Parathyroid adenoma (tissue), 2 donors: ENCODE data around the gene LIPT2.

Experiments used
- H2AFZ ChIP-seq: fragments of 300-600 bp; sonication (generic); one replicate; pipeline ENCODE4 v1.7.0; 2017; ENCODE audit warnings: antibody characterized with exemption, mild to moderate bottlenecking
- H3K27ac ChIP-seq: fragments of 300-600 bp; sonication (generic); one replicate; pipeline ENCODE4 v1.7.0; 2017
- H3K27me3 ChIP-seq: fragments of 300-600 bp; sonication (generic); one replicate; pipeline ENCODE4 v1.7.0; 2017; ENCODE audit warnings: low read length; ENCODE audit not compliant: control insufficient read depth, insufficient read depth
- H3K36me3 ChIP-seq: fragments of 300-600 bp; sonication (generic); one replicate; pipeline ENCODE4 v1.7.0; 2017; ENCODE audit warnings: low read length; ENCODE audit not compliant: control insufficient read depth, insufficient read depth
- H3K4me1 ChIP-seq: fragments of 300-600 bp; sonication (generic); one replicate; pipeline ENCODE4 v1.7.0; 2017; ENCODE audit warnings: control low read depth
- H3K4me2 ChIP-seq: fragments of 300-600 bp; sonication (generic); one replicate; pipeline ENCODE4 v1.7.0; 2017; ENCODE audit warnings: low read length
- H3K4me3 ChIP-seq: fragments of 300-600 bp; sonication (generic); one replicate; pipeline ENCODE4 v1.7.0; 2017; ENCODE audit warnings: low read depth, low read length
- H3K79me2 ChIP-seq: fragments of 300-600 bp; sonication (generic); one replicate; pipeline ENCODE4 v1.7.0; 2017; ENCODE audit warnings: control low read depth
- H3K9ac ChIP-seq: fragments of 300-600 bp; sonication (generic); one replicate; pipeline ENCODE4 v1.7.0; 2017; ENCODE audit warnings: mild to moderate bottlenecking
- H3K9me3 ChIP-seq: fragments of 300-600 bp; sonication (generic); one replicate; pipeline ENCODE4 v1.7.0; 2017; ENCODE audit warnings: low read length; ENCODE audit not compliant: control insufficient read depth
- TF ChIP-seq, protein P1 (sequence below): fragments of 300-600 bp; sonication (generic); IDR thresholded peaks from one replicate; pipeline ENCODE4 v1.7.0; 2017; ENCODE audit warnings: antibody characterized with exemption, mild to moderate bottlenecking
- donor health status: primary hyperparathyroidism.

Gene LIPT2

GRCh38 chr11:74492084-74492483 lies 1.4 kb downstream of the LIPT2 start:
- Histone ChIP-seq H3K9ac (no peak overlapping the region), H2AFZ (no peak overlapping the region), H3K79me2 (no peaks in the 10 kb centered on the region), H3K9me3 (no peaks in the 10 kb centered on the region), H3K4me2 (no peak overlapping the region), H3K27ac (no peak overlapping the region), H3K36me3 (no peaks in the 10 kb centered on the region), H3K4me1 (no peaks in the 10 kb centered on the region), H3K27me3 (no peaks in the 10 kb centered on the region), H3K4me3 (no peak overlapping the region)
- TF ChIP-seq, protein P1, sequence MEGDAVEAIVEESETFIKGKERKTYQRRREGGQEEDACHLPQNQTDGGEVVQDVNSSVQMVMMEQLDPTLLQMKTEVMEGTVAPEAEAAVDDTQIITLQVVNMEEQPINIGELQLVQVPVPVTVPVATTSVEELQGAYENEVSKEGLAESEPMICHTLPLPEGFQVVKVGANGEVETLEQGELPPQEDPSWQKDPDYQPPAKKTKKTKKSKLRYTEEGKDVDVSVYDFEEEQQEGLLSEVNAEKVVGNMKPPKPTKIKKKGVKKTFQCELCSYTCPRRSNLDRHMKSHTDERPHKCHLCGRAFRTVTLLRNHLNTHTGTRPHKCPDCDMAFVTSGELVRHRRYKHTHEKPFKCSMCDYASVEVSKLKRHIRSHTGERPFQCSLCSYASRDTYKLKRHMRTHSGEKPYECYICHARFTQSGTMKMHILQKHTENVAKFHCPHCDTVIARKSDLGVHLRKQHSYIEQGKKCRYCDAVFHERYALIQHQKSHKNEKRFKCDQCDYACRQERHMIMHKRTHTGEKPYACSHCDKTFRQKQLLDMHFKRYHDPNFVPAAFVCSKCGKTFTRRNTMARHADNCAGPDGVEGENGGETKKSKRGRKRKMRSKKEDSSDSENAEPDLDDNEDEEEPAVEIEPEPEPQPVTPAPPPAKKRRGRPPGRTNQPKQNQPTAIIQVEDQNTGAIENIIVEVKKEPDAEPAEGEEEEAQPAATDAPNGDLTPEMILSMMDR = no peak

- Histone ChIP-seq H3K27ac (no peak overlapping the region), H3K79me2 (no peaks in the 10 kb centered on the region)
- TF ChIP-seq, protein P1 = no peak
Measured at GRCh38 chr11:74490941-74491340, 2.6 kb downstream of the LIPT2 start.

GRCh38 chr11:74487875-74488274 lies 5.6 kb downstream of the LIPT2 start:
- Histone ChIP-seq H3K4me2 (no peak overlapping the region), H2AFZ (no peak overlapping the region), H3K27me3 (no peaks in the 10 kb centered on the region), H3K4me1 (no peaks in the 10 kb centered on the region), H3K4me3 (no peak overlapping the region), H3K27ac (no peak overlapping the region), H3K9ac (no peak overlapping the region), H3K9me3 (no peaks in the 10 kb centered on the region), H3K36me3 (no peaks in the 10 kb centered on the region), H3K79me2 (no peaks in the 10 kb centered on the region)
- TF ChIP-seq, protein P1 = no peak

More at GRCh38 chr11:74490941-74491340, 2.6 kb downstream of the LIPT2 start:
- H3K9me3 ChIP-seq = no peaks in the 10 kb centered on the region
- no peaks in the 10 kb centered on the region for H3K36me3 ChIP-seq
- H3K4me2 ChIP-seq = no peak overlapping the region
- no peak overlapping the region for H3K9ac ChIP-seq
- no peaks in the 10 kb centered on the region for H3K27me3 ChIP-seq
- H2AFZ ChIP-seq = no peak overlapping the region
- no peaks in the 10 kb centered on the region for H3K4me1 ChIP-seq
- no peak overlapping the region for H3K4me3 ChIP-seq

DNA sequence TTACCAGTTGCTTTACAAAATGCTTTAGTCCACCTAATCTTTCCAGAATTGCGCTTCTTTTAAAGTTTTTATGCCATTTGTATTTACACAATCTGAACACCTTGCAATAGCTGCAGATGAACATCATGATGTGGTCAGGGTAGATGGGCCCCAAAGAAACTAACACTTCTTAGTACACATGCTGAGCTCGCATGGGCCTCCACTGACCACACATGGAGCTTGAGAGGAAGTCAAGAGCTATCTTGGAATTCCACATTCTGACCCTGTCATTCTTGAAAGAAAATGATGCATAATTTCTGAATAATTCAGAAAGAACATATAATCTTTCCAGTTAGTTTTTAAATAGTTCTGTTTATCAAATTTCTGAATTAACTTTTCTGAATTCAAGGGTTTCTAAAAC lies 7.7 kb downstream of the LIPT2 start:
- Histone ChIP-seq H3K4me1 (no peaks in the 10 kb centered on the region), H3K9ac (no peak overlapping the region)
- TF ChIP-seq, protein P1 = no peak

DNA sequence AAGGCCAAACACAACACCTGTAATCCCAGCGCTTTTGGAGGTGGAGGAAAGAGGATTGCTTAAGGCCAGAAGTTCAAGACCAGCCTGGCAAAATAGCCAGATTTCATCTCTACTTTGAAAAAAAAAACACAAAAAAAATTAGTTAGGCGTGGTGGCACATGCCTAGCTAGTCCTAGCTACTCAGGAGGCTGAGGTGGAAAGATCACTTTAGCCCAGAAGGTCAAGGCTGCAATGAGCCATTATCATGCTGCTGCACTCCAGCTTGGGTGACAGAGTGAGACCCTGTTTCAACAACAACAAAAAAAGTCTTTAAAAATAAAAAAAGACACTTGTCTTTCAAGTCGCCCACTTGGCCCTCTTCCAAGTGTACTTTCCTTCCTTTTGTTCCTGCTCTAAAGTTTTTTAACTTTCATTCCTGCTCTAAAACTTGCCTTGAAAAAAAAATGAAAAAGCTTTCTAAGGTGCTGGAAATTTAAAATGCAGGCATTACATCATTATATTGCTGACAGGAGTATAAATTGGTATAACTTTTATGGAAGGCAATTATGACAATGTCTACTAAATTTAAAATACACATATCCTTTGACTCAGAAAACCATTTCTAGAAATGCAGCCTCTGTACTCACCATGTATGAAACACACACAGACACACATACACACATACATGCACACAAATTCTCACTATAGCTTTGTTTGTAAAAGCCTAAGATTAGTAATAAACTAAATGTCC lies 12.7 kb downstream of the LIPT2 start:
- H3K4me2 ChIP-seq = no peak overlapping the region
- TF ChIP-seq, protein P1 = no peak

More for the DNA sequence above, 7.7 kb downstream of the LIPT2 start:
- no peaks in the 10 kb centered on the region for H3K79me2 ChIP-seq
- H3K4me3 ChIP-seq = no peak overlapping the region
- H3K4me2 ChIP-seq = no peak overlapping the region
- no peaks in the 10 kb centered on the region for H3K9me3 ChIP-seq
- H3K36me3 ChIP-seq = no peaks in the 10 kb centered on the region
- no peak overlapping the region for H3K27ac ChIP-seq
- H3K27me3 ChIP-seq = no peaks in the 10 kb centered on the region
- H2AFZ ChIP-seq = no peak overlapping the region

More for the DNA sequence above, 12.7 kb downstream of the LIPT2 start:
- Histone ChIP-seq H3K9me3 (no peaks in the 10 kb centered on the region), H3K9ac (no peak overlapping the region), H3K4me1 (no peaks in the 10 kb centered on the region), H3K79me2 (no peaks in the 10 kb centered on the region), H3K27me3 (no peaks in the 10 kb centered on the region), H3K27ac (no peak overlapping the region), H2AFZ (no peak overlapping the region), H3K4me3 (no peak overlapping the region), H3K36me3 (no peaks in the 10 kb centered on the region)
